Endothelial cell of umbilical vein (primary cell): ENCODE data around the gene COL4A2. TPM values are rescaled to one million over a fixed set of nuclear protein-coding genes. Genes with fewer than 3 reads are reported as not detected.

Experiments
- BruUV-seq: library from RNA; stranded (reverse); fragments of 400-500 nt; replicated peaks from 2 replicates; lab custom pipeline; 2021; lab: Mats Ljungman, UMichigan
- CTCF ChIA-PET: fragments of 300-600, 350-600 bp; sonication (Branson Sonifier 250); formaldehyde crosslinking; loops from one replicate; lab custom pipeline; 2021; ENCODE audit warnings: antibody characterized with exemption, inconsistent platforms; lab: Charles Lee
- POLR2A ChIA-PET: fragments of 300-600, 350-600 bp; sonication (Branson Sonifier 250); formaldehyde crosslinking; loops from one replicate; lab custom pipeline; 2021; ENCODE audit warnings: antibody characterized with exemption, inconsistent platforms; lab: Charles Lee
- DNase-seq: peaks from one replicate; pipeline ENCODE4 v3.0.0-alpha.2; 2011; ENCODE audit warnings: low read depth, low spot score
- FAIRE-seq: peaks from 2 replicates; lab custom pipeline; 2011; peaks lifted over from hg19 to GRCh38; lab: Jason Lieb, UNC
- H2AFZ ChIP-seq: 2 replicates; pipeline ENCODE4 v1.6.0; 2012; ENCODE audit warnings: low read depth, low read length, control low read depth, inconsistent platforms
- H3K27ac ChIP-seq: 2 replicates; pipeline ENCODE4 v1.5.1; 2011; ENCODE audit warnings: low read depth, mild to moderate bottlenecking, control low read depth, low read length, moderate library complexity; ENCODE audit not compliant: insufficient read depth
- H3K27me3 ChIP-seq, 2 experiments: 2 replicates each; pipeline versions ENCODE4 v1.6.0 to v1.6.1; 2011; ENCODE audit warnings: low read length in 2 of 2, mixed read lengths in 1 of 2; ENCODE audit not compliant: control insufficient read depth in 2 of 2, insufficient read depth in 2 of 2
- H3K36me3 ChIP-seq, 2 experiments: 2 replicates in 1 of 2; 3 replicates in 1 of 2; pipeline ENCODE4 v1.5.1; 2011; ENCODE audit warnings: low read length in 2 of 2, mild to moderate bottlenecking in 1 of 2, moderate library complexity in 1 of 2; ENCODE audit not compliant: control insufficient read depth in 2 of 2, insufficient read depth in 2 of 2; ENCODE audit errors: extremely low read depth in 1 of 2
- H3K4me1 ChIP-seq: 3 replicates; pipeline ENCODE4 v1.5.1; 2011; ENCODE audit warnings: mild to moderate bottlenecking, low read length; ENCODE audit not compliant: control insufficient read depth, insufficient read depth; ENCODE audit errors: extremely low read depth
- H3K4me2 ChIP-seq: 2 replicates; pipeline ENCODE4 v1.6.1; 2011; ENCODE audit warnings: low read length, control low read depth, mixed read lengths; ENCODE audit not compliant: insufficient read depth
- H3K4me3 ChIP-seq, 3 experiments: fragments of 200-600 bp in 1 of 3; sonication (generic), shearing (Covaris generic) in 1 of 3; replicated peaks in 1 of 3; 2 replicates each; pipeline ENCODE4 v1.5.1; 2011 to 2016; ENCODE audit warnings: control low read depth in 3 of 3, low read length in 3 of 3, mild to moderate bottlenecking in 2 of 3, inconsistent platforms in 1 of 3, low read depth in 1 of 3, moderate library complexity in 1 of 3; ENCODE audit not compliant: insufficient read depth in 1 of 3
- H3K79me2 ChIP-seq: 2 replicates; pipeline ENCODE4 v1.6.0; 2012; ENCODE audit warnings: low read length, inconsistent platforms; ENCODE audit not compliant: control insufficient read depth, insufficient read depth
- H3K9ac ChIP-seq: replicated peaks from 2 replicates; pipeline ENCODE3; 2011; ENCODE audit warnings: low read length, control low read depth; ENCODE audit not compliant: insufficient read depth; ENCODE audit errors: extremely low read depth
- H3K9me1 ChIP-seq: replicated peaks from 3 replicates; pipeline ENCODE4 v1.6.0; 2011; ENCODE audit warnings: mild to moderate bottlenecking, low read length; ENCODE audit not compliant: control insufficient read depth, insufficient read depth; ENCODE audit errors: extremely low read depth
- H3K9me3 ChIP-seq: replicated peaks from 2 replicates; pipeline ENCODE4 v1.5.1; 2012; ENCODE audit warnings: low read length, inconsistent platforms; ENCODE audit not compliant: control insufficient read depth, insufficient read depth
- H4K20me1 ChIP-seq: replicated peaks from 2 replicates; pipeline ENCODE3; 2011; ENCODE audit warnings: mild to moderate bottlenecking, low read length; ENCODE audit not compliant: control insufficient read depth, insufficient read depth; ENCODE audit errors: extremely low read depth
- CTCF ChIP-seq, 2 donors: IDR thresholded peaks; 1 replicate in 1 of 2; 2 replicates in 1 of 2; pipeline ENCODE4 v1.5.1; 2011; ENCODE audit warnings: low read length in 2 of 2, mild to moderate bottlenecking in 2 of 2, moderate library complexity in 2 of 2, control low read depth in 1 of 2, inconsistent platforms in 1 of 2, low read depth in 1 of 2; ENCODE audit not compliant: insufficient read depth in 1 of 2; ENCODE audit errors: extremely low read depth in 1 of 2
- EZH2 ChIP-seq: IDR thresholded peaks from 2 replicates; pipeline ENCODE4 v1.6.1; 2012; ENCODE audit warnings: borderline replicate concordance, low read depth, mild to moderate bottlenecking, moderate library complexity, low read length, inconsistent platforms; ENCODE audit not compliant: severe bottlenecking
- FOS ChIP-seq: IDR thresholded peaks from 2 replicates; pipeline ENCODE4 v1.6.1; 2011; ENCODE audit warnings: mild to moderate bottlenecking, low read length, moderate library complexity, borderline replicate concordance; ENCODE audit not compliant: insufficient read depth
- GATA2 ChIP-seq: IDR thresholded peaks from 2 replicates; pipeline ENCODE4 v1.7.0; 2011; ENCODE audit warnings: low read depth, mild to moderate bottlenecking, moderate library complexity, mixed read lengths, low read length; ENCODE audit not compliant: insufficient read length, insufficient read depth
- JUN ChIP-seq: IDR thresholded peaks from 2 replicates; pipeline ENCODE4 v1.6.1; 2011; ENCODE audit warnings: borderline replicate concordance, low read depth; ENCODE audit not compliant: insufficient read length, insufficient read depth
- MAX ChIP-seq: IDR thresholded peaks from 2 replicates; pipeline ENCODE4 v1.6.1; 2011; ENCODE audit not compliant: insufficient read depth, insufficient read length
- MYC ChIP-seq: IDR thresholded peaks from one replicate; pipeline ENCODE4 v1.6.1; 2011; ENCODE audit warnings: mild to moderate bottlenecking, low read depth, low read length
- POLR2A ChIP-seq: IDR thresholded peaks from 2 replicates; pipeline ENCODE4 v1.6.1; 2012; ENCODE audit warnings: low read depth, mild to moderate bottlenecking, control low read depth, low read length
- POLR2AphosphoS5 ChIP-seq: IDR thresholded peaks from 2 replicates; pipeline ENCODE4 v1.6.1; 2012; ENCODE audit warnings: low read depth, mild to moderate bottlenecking, control low read depth, low read length, moderate library complexity; ENCODE audit not compliant: insufficient read depth
- dilution Hi-C: fragments of 300-500 bp; cut with MboI; formaldehyde crosslinking; loops from one replicate; pipeline ENCODE4 v1.15.0; 2019; ENCODE audit warnings: low sequenced_read_pairs; ENCODE audit not compliant: extremely low pct_ligation_motif_present
- intact Hi-C: fragments of 100-400 bp; cut with micrococcal nuclease; formaldehyde crosslinking; loops from one replicate; pipeline ENCODE4 v1.10.0; 2022
- polyA plus RNA-seq, 4 experiments: library from polyadenylated mRNA; depleted of rRNA in 3 of 4; stranded (reverse) in 3 of 4; unstranded in 1 of 4; fragments of >200 nt; gene quantifications; 2 replicates each; pipeline versions ENCODE4 v1.2.1 to v1.2.3, GENCODE V29; 2011 to 2012; ENCODE audit warnings: missing spikeins in 1 of 4
- total RNA-seq: library from RNA; stranded (reverse); gene quantifications from 2 replicates; pipeline ENCODE4 v1.2.3, GENCODE V29; 2021

Gene COL4A2
- total and polyA plus RNA-seq, 2 donors (not counting 3 experiments of a cell fraction or from before 2014, with no cell fraction given), result 792 to 940 TPM

DNA sequence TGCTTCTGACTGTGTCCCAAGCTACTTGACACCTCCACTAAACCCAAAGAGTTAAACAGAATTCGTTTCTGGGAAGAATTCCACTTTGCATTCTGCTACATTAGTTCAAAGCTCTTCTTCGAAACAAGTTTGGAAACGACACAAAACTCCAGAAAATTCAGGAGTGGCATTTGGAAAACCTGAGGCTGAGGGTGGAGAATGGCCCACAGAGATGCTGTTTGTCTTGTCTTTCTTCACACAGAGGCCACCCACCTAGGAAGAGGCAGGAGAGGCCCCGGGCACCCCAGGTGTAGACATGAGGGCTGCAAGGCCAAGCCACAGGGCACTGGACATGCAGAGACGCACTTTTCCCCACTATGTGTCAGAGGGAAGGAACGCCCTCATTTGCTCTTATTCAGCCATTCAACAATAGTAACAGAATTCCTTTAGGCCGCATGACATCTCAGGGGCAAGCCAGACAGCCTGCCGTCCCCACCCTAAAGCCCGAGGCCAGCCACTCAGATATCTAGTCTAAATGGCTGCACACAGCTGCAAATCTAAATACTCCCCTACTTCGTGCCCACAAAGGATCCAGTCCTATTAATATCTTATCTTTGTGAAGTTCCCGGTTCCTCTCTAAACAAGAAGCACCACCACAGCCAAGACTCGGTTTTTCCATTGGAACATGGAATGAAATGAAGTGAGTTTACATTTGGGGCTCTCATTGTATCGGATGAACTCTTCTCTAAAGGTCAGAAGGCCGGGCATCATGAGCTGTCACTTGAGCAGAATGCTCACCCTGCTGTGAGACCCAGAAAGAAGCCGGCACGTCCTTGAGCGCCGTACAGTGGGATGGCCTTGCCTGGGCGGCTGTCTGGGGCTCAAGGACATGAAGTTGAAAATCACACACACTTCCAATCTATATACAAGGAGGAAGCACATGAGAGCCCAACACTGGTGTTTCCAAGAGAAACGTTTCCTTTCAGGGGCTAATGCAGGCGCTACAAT lies 20.0 kb upstream of the COL4A2 start:
- no peaks in the 10 kb centered on the region for H3K4me1 ChIP-seq
- dilution Hi-C loops (no loop called here), intact Hi-C loops (no loop called here)
- no peak overlapping the region for H3K9ac ChIP-seq
- H3K9me3 ChIP-seq, result no peaks in the 10 kb centered on the region
- H3K4me2 ChIP-seq, result no peak overlapping the region
- no peak overlapping the region for H3K27ac ChIP-seq
- no peak overlapping the region for H2AFZ ChIP-seq
- FAIRE-seq (no peak), DNase-seq (no peak)
- H3K27me3 ChIP-seq, result no peaks in the 10 kb centered on the region
- H3K36me3 ChIP-seq, result peaks cover 7 to 10% of the 10 kb centered on the region in 2 experiments
- peaks cover 7% of the 10 kb centered on the region for H4K20me1 ChIP-seq
- TF ChIP-seq EZH2, result no peak
- TF ChIP-seq MAX, result no peak
- TF ChIP-seq MYC, result no peak
- TF ChIP-seq JUN, result no peak
- no peak for TF ChIP-seq POLR2A
- no peak for TF ChIP-seq CTCF (IDR thresholded peaks at IDR 0.05; ENCODE audit: extremely low read depth in 1 of 2, insufficient read depth in 1 of 2, low read depth in 1 of 2, low read length in 2 of 2)
- no peak for TF ChIP-seq POLR2AphosphoS5
- TF ChIP-seq GATA2, result no peak
- TF ChIP-seq FOS, result no peak
- H3K9me1 ChIP-seq, result no peaks in the 10 kb centered on the region
- BruUV-seq, result no TSS peak
- ChIA-PET POLR2A (no interaction called here), CTCF (interaction anchor here (1.1 kb wide), 1 partner anchor 9 kb away, joined by 3 read pairs; no protein-coding TSS in a partner anchor)
- peaks cover 29% of the 10 kb centered on the region for H3K79me2 ChIP-seq
- H3K4me3 ChIP-seq, result no peak overlapping the region
